ENCODE data around the gene TMEFF2. TPM values are rescaled to one million over a fixed set of nuclear protein-coding genes. Genes with fewer than 3 reads are reported as not detected.
A peak's percentile ranks its signal among the peaks of the same experiment; 100 is the strongest.
"Not testable (repeated sequence)": the region's sequence is repeated elsewhere in the genome, so short reads cannot be mapped to it uniquely, and the experiment has no call there.

TMEFF2 gene
- total RNA-seq, 2 donors from 2014 or later: 0.08 to 0.47 TPM

GRCh38 chr2:191927991-191928390 lies 266.7 kb downstream of the TMEFF2 start:
- intact Hi-C loops (cut with DNase I): no loop called here
- ATAC-seq (peak in 1 of 2 donors; percentile 23), DNase-seq (no peak)

GRCh38 chr2:191927319-191927867 lies 267.3 kb downstream of the TMEFF2 start:
- DNase-seq: peak; percentile 60
- peak in 1 of 2 donors; percentile 40 for ATAC-seq
- intact Hi-C loops (cut with DNase I): no loop called here

- DNase-seq: no peak
Measured at GRCh38 chr2:191926671-191927070, 268.1 kb downstream of the TMEFF2 start.

GRCh38 chr2:191923652-191923997 lies 271.1 kb downstream of the TMEFF2 start:
- ATAC-seq (no peak), DNase-seq (no peak)

More at GRCh38 chr2:191926671-191927070, 268.1 kb downstream of the TMEFF2 start:
- intact Hi-C loops (cut with DNase I): no loop called here
- ATAC-seq: no peak

GRCh38 chr2:191922736-191923651 lies 271.7 kb downstream of the TMEFF2 start:
- ATAC-seq: no peak
- no peak for DNase-seq
- intact Hi-C loops (cut with DNase I): no loop called here

More at GRCh38 chr2:191923652-191923997, 271.1 kb downstream of the TMEFF2 start:
- intact Hi-C loops (cut with DNase I): no loop called here

- DNase-seq; ATAC-seq; intact Hi-C loops (cut with DNase I): not testable (repeated sequence)
Measured at GRCh38 chr2:191921650-191922049, 273.1 kb downstream of the TMEFF2 start.

- DNase-seq: no peak
- no peak for ATAC-seq
- intact Hi-C loops (cut with DNase I): no loop called here
Measured at GRCh38 chr2:191920502-191920901, 274.2 kb downstream of the TMEFF2 start.

GRCh38 chr2:191917967-191918651 lies 276.6 kb downstream of the TMEFF2 start:
- intact Hi-C loops (cut with DNase I): no loop called here
- DNase-seq: no peak

GRCh38 chr2:191917430-191917881 lies 277.3 kb downstream of the TMEFF2 start:
- DNase-seq (no peak), ATAC-seq (no peak)
- intact Hi-C loops (cut with DNase I): no loop called here

More at GRCh38 chr2:191917967-191918651, 276.6 kb downstream of the TMEFF2 start:
- peak; percentile 79 to 89 for ATAC-seq

GRCh38 chr2:191916826-191917225 lies 277.9 kb downstream of the TMEFF2 start:
- DNase-seq (no peak), ATAC-seq (no peak)
- intact Hi-C loops (cut with DNase I): no loop called here

GRCh38 chr2:191915750-191916149 lies 279.0 kb downstream of the TMEFF2 start:
- DNase-seq: no peak
- no peak for ATAC-seq
- intact Hi-C loops (cut with DNase I): no loop called here

- DNase-seq (no peak), ATAC-seq (no peak)
- intact Hi-C loops (cut with DNase I): no loop called here
Measured at GRCh38 chr2:191913796-191914195, 280.9 kb downstream of the TMEFF2 start.

- intact Hi-C loops (cut with DNase I): no loop called here
- DNase-seq (no peak), ATAC-seq (no peak)
Measured at GRCh38 chr2:191912764-191913163, 282.0 kb downstream of the TMEFF2 start.

- intact Hi-C loops (cut with DNase I): no loop called here
- no peak for DNase-seq
- no peak for ATAC-seq
Measured at GRCh38 chr2:191910518-191910917, 284.2 kb downstream of the TMEFF2 start.

- intact Hi-C loops (cut with DNase I): loop anchor here in 1 of 2 donors (10.0 kb wide), 1 partner anchor 94 kb away; no protein-coding TSS in a partner anchor
- ATAC-seq: no peak
- DNase-seq: no peak
Measured at GRCh38 chr2:191908874-191909273, 285.9 kb downstream of the TMEFF2 start.

- intact Hi-C loops (cut with DNase I): loop anchor here in 1 of 2 donors (10.0 kb wide), 1 partner anchor 93 kb away; no protein-coding TSS in a partner anchor
- DNase-seq (no peak), ATAC-seq (peak; percentile 67 to 74)
Measured at GRCh38 chr2:191907545-191907944, 287.2 kb downstream of the TMEFF2 start.

GRCh38 chr2:191907091-191907490 lies 287.6 kb downstream of the TMEFF2 start:
- peak in 1 of 2 donors; percentile 82 for ATAC-seq
- no peak for DNase-seq
- intact Hi-C loops (cut with DNase I): loop anchor here in 1 of 2 donors (10.0 kb wide), 1 partner anchor 92 kb away; no protein-coding TSS in a partner anchor

GRCh38 chr2:191905336-191905735 lies 289.4 kb downstream of the TMEFF2 start:
- no peak for ATAC-seq
- no peak for DNase-seq
- intact Hi-C loops (cut with DNase I): loop anchor here in 1 of 2 donors (10.0 kb wide), 1 partner anchor 91 kb away; no protein-coding TSS in a partner anchor

- intact Hi-C loops (cut with DNase I): loop anchor here in 1 of 2 donors (10.0 kb wide), 1 partner anchor 86 kb away; no protein-coding TSS in a partner anchor
- ATAC-seq: no peak
- no peak for DNase-seq
Measured at GRCh38 chr2:191901031-191901430, 293.7 kb downstream of the TMEFF2 start.
